ENCODE results near the gene CADPS2. TPM values are rescaled to one million over a fixed set of nuclear protein-coding genes. Genes with fewer than 3 reads are reported as not detected.

The CADPS2 gene
- total and polyA plus RNA-seq, 12 donors: 14.6 to 103 (median 39.4) TPM

GRCh38 chr7:122584676-122585251 is 301.5 kb downstream of the CADPS2 start:
- Histone ChIP-seq H3K4me3 (no peak overlapping the region), H3K36me3 (replicated peaks in 1 of 2) (no peaks in the 10 kb centered on the region), H3K4me1 (replicated peaks in 1 of 2) (no peaks in the 10 kb centered on the region), H3K27me3 (no peaks in the 10 kb centered on the region), H3K27ac (no peak overlapping the region), H3K9me3 (replicated peaks in 1 of 3) (no peaks in the 10 kb centered on the region)
- 76 to 84% (median 82%) methylated on average over 3 of the region's 3 CpGs for WGBS, 4 donors
- intact Hi-C loops (cut with DNase I): no loop called here
- TF ChIP-seq POLR2A (IDR thresholded peaks at IDR 0.05): no peak
- TF ChIP-seq, protein P1, sequence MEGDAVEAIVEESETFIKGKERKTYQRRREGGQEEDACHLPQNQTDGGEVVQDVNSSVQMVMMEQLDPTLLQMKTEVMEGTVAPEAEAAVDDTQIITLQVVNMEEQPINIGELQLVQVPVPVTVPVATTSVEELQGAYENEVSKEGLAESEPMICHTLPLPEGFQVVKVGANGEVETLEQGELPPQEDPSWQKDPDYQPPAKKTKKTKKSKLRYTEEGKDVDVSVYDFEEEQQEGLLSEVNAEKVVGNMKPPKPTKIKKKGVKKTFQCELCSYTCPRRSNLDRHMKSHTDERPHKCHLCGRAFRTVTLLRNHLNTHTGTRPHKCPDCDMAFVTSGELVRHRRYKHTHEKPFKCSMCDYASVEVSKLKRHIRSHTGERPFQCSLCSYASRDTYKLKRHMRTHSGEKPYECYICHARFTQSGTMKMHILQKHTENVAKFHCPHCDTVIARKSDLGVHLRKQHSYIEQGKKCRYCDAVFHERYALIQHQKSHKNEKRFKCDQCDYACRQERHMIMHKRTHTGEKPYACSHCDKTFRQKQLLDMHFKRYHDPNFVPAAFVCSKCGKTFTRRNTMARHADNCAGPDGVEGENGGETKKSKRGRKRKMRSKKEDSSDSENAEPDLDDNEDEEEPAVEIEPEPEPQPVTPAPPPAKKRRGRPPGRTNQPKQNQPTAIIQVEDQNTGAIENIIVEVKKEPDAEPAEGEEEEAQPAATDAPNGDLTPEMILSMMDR (IDR thresholded peaks at IDR 0.05): no peak
- no peak for DNase-seq

DNA sequence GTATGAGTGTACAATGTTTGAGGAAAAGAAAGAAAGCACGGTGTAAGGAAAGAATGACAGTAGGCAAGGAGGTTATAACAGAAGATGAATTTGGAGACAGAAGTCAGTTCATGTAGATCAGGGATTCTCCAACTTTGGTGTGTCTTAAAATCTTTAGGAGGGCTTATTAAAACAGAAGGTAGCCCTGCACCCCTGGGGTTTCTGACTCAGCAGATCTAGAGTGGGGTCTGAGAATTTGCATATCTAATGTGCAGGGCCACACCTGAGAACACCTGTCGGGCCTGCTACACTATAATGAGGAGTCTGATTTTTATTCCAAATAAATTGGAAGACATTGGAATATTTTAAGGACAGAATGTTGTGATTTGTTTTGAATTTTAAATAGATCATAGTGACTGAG is 307.9 kb downstream of the CADPS2 start:
- intact Hi-C loops (cut with DNase I): no loop called here
- no peak for DNase-seq
- Histone ChIP-seq H3K4me3 (no peak overlapping the region), H3K27me3 (no peaks in the 10 kb centered on the region), H3K4me1 (replicated peaks in 1 of 2) (no peaks in the 10 kb centered on the region), H3K9me3 (replicated peaks in 1 of 3) (no peaks in the 10 kb centered on the region), H3K36me3 (replicated peaks in 1 of 2) (no peaks in the 10 kb centered on the region), H3K27ac (no peak overlapping the region)
- WGBS, 4 donors: 87 to 97% (median 95%) methylated on average over 2 of the region's 2 CpGs
- TF ChIP-seq, protein P1 (IDR thresholded peaks at IDR 0.05): no peak
- no peak for TF ChIP-seq POLR2A (IDR thresholded peaks at IDR 0.05)

- Histone ChIP-seq H3K36me3 (replicated peaks in 1 of 2) (no peaks in the 10 kb centered on the region), H3K4me3 (no peak overlapping the region), H3K27ac (no peak overlapping the region), H3K9me3 (replicated peaks in 1 of 3) (no peaks in the 10 kb centered on the region), H3K27me3 (no peaks in the 10 kb centered on the region), H3K4me1 (replicated peaks in 1 of 2) (no peaks in the 10 kb centered on the region)
- intact Hi-C loops (cut with DNase I): no loop called here
- WGBS, 4 donors: 87 to 94% (median 89%) methylated on average over 4 of the region's 4 CpGs
- no peak for TF ChIP-seq POLR2A (IDR thresholded peaks at IDR 0.05)
- TF ChIP-seq, protein P1 (IDR thresholded peaks at IDR 0.05): no peak
- no peak for DNase-seq
Observed at GRCh38 chr7:122577449-122578003, 308.7 kb downstream of the CADPS2 start.

DNA sequence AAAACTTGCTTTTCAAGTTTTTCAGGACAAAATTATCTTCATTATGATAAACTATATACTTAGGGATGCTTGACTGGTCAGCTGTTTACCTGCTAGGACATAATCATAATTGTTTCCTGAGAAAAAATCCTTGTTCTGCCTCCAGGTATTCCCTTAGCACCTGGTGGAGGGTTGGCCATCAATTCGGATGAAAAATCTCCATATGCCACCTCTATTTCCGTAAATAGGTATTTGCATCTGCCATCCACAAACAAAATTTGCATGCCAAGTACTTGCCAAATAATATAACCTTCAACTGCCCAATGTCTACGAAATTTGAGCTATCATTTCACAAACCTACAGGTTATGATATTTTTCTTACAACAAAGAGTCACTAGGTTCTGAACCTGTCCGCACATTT is 313.6 kb downstream of the CADPS2 start:
- no peaks in the 10 kb centered on the region for H3K4me1 ChIP-seq (replicated peaks in 1 of 2)
- H3K27ac ChIP-seq: no peak overlapping the region
- H3K27me3 ChIP-seq: no peaks in the 10 kb centered on the region
- intact Hi-C loops (cut with DNase I): no loop called here
- H3K36me3 ChIP-seq (replicated peaks in 1 of 2): no peaks in the 10 kb centered on the region
- 90 to 95% (median 92%) methylated on average over 4 of the region's 4 CpGs for WGBS, 4 donors
- DNase-seq: no peak
- peaks cover 0 to 5% (median 0%) of the 10 kb centered on the region in 3 donors for H3K9me3 ChIP-seq (replicated peaks in 1 of 3)
- no peak overlapping the region for H3K4me3 ChIP-seq
- TF ChIP-seq, protein P1 (IDR thresholded peaks at IDR 0.05): no peak
- TF ChIP-seq POLR2A (IDR thresholded peaks at IDR 0.05): no peak
